Upper lobe of right lung (tissue), 1 donor: ENCODE results near the gene CPNE7. TPM values are rescaled to one million over a fixed set of nuclear protein-coding genes. Genes with fewer than 3 reads are reported as not detected.

ENCODE experiments used
- ATAC-seq: fragments of 200-7000 bp; cut with Tn5 transposase; one replicate; pipeline ENCODE4 v1.9.1; 2020; ENCODE audit warnings: mild to moderate bottlenecking, moderate library complexity
- DNase-seq: peaks from one replicate; pipeline ENCODE4 v3.0.0-alpha.2; 2020
- H3K27ac ChIP-seq: fragments of 200-600 bp; one replicate; pipeline ENCODE4 v1.8.0; 2022
- H3K27me3 ChIP-seq: fragments of 200-600 bp; one replicate; pipeline ENCODE4 v1.8.0; 2022; ENCODE audit warnings: mild to moderate bottlenecking
- H3K36me3 ChIP-seq: fragments of 200-600 bp; one replicate; pipeline ENCODE4 v1.8.0; 2022
- H3K4me1 ChIP-seq: fragments of 200-600 bp; one replicate; pipeline ENCODE4 v1.8.0; 2022
- H3K4me3 ChIP-seq: fragments of 200-600 bp; one replicate; pipeline ENCODE4 v1.8.0; 2022; ENCODE audit warnings: mild to moderate bottlenecking
- H3K9me3 ChIP-seq: fragments of 200-600 bp; one replicate; pipeline ENCODE4 v1.8.0; 2022
- CTCF ChIP-seq: fragments of 200-600 bp; IDR thresholded peaks from one replicate; pipeline ENCODE4 v1.8.0; 2022; ENCODE audit warnings: antibody characterized with exemption
- intact Hi-C: fragments of 100-400 bp; cut with DNase I; formaldehyde crosslinking; loops from one replicate; pipeline ENCODE4 v1.11.0; 2022
- total RNA-seq: library from RNA; stranded (reverse); fragmentation: NEBNext Ultra II Directional; extraction: Animal tissue kit (Norgen Biotek cat#: 25700); gene quantifications from one replicate; pipeline ENCODE4 v1.2.1, GENCODE V29; 2021
- donor health status: DM: no; HTN: yes; CAD: no; lungs with severe emphysema.

CPNE7 gene
- total RNA-seq, 1 donor from 2014 or later = 4.8 TPM

GRCh38 chr16:89645122-89645521 lies 69.6 kb downstream of the CPNE7 start:
- H3K27me3 ChIP-seq = no peaks in the 10 kb centered on the region
- intact Hi-C loops = no loop called here
- H3K27ac ChIP-seq = no peak overlapping the region
- H3K36me3 ChIP-seq = peaks cover 27% of the 10 kb centered on the region
- H3K4me3 ChIP-seq = no peak overlapping the region
- H3K4me1 ChIP-seq = peaks cover 6% of the 10 kb centered on the region
- DNase-seq = no peak
- no peaks in the 10 kb centered on the region for H3K9me3 ChIP-seq
- ATAC-seq = no peak
- no peak for TF ChIP-seq CTCF

- H3K36me3 ChIP-seq = peaks cover 27% of the 10 kb centered on the region
- no peak for DNase-seq
- ATAC-seq = no peak
- intact Hi-C loops = no loop called here
- H3K27me3 ChIP-seq = no peaks in the 10 kb centered on the region
- no peaks in the 10 kb centered on the region for H3K4me1 ChIP-seq
- H3K27ac ChIP-seq = no peak overlapping the region
- H3K4me3 ChIP-seq = no peak overlapping the region
- TF ChIP-seq CTCF = no peak
- no peaks in the 10 kb centered on the region for H3K9me3 ChIP-seq
Observed at GRCh38 chr16:89646270-89646669, 70.7 kb downstream of the CPNE7 start.

Other genes with a start within 250 kb of the CPNE7 start
- gene ANKRD11, start 85.2 kb upstream of the CPNE7 start, total RNA-seq = 125 TPM
- gene SPG7, start 67.4 kb upstream of the CPNE7 start, total RNA-seq = 95.0 TPM
- gene RPL13, start 15.1 kb upstream of the CPNE7 start, total RNA-seq = 1,795 TPM
- gene DPEP1, start 37.9 kb downstream of the CPNE7 start, total RNA-seq = 3.0 TPM
- gene CHMP1A, start 82.0 kb downstream of the CPNE7 start, total RNA-seq = 74.0 TPM
- 8.1 TPM for gene SPATA33, start 82.1 kb downstream of the CPNE7 start, total RNA-seq
- 81.5 TPM for gene CDK10, start 110.9 kb downstream of the CPNE7 start, total RNA-seq
- 13.3 TPM for gene SPATA2L, start 125.9 kb downstream of the CPNE7 start, total RNA-seq
- 15.7 TPM for gene VPS9D1, start 145.1 kb downstream of the CPNE7 start, total RNA-seq
- gene ZNF276, start 145.8 kb downstream of the CPNE7 start, total RNA-seq = 35.8 TPM
- gene FANCA, start 240.9 kb downstream of the CPNE7 start, total RNA-seq = 6.1 TPM